ENCODE data around the gene AP5B1. TPM values are rescaled to one million over a fixed set of nuclear protein-coding genes. Genes with fewer than 3 reads are reported as not detected.
A peak's percentile ranks its signal among the peaks of the same experiment; 100 is the strongest.

AP5B1 gene, protein sequence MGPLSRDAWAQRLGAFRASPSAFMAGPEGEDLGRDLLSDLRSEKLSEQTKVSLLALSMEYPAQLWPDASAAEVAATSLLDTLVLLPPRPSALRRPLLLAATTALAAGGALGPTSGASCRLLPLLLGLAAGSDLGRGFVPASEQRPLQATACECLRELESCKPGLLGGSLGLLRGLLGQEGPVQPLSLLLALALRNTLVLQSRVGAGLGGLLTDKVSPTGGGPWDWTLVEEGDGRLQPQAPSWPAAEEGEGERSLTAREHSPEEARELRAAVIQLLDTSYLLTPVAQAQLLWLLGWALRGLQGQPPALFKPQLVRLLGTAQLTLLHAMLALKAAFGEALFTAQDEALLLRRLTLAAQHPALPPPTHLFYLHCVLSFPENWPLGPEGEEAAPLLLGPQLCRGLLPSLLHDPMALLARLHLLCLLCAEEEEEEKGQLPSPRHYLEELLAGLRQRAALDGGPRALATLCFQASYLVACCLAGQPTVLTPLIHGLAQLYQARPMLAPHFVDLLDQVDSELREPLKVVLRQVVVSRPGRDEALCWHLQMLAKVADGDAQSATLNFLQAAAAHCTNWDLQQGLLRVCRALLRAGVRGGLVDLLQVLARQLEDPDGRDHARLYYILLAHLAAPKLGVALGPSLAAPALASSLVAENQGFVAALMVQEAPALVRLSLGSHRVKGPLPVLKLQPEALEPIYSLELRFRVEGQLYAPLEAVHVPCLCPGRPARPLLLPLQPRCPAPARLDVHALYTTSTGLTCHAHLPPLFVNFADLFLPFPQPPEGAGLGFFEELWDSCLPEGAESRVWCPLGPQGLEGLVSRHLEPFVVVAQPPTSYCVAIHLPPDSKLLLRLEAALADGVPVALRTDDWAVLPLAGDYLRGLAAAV
- total RNA-seq (2021) = 9.4 and 9.6 TPM in 2 replicates
- long read RNA-seq, full-length matches to known transcripts = 1 of 13 reads
- long read RNA-seq, partial matches to known transcripts = 0 of 13 reads
- long read RNA-seq, other reads (novel, unspliced or antisense) = 12 of 13 reads

GRCh38 chr11:65780770-65781151 is at the start of gene AP5B1:
Gene AP5B1 (minus strand): TSS chr11:65780976. CDS start chr11:65780591, 385 bp downstream.
- no peak within 1 kb of the TSS for H2BK15ac ChIP-seq (ENCODE audit: low read depth, low read length)
- no peak within 1 kb of the TSS for H3K18ac ChIP-seq (ENCODE audit: insufficient read length, low read depth, low read length)
- no peak within 1 kb of the TSS for H3K23ac ChIP-seq (ENCODE audit: insufficient read length, low read depth, low read length)
- peak; percentile 70 for DNase-seq
- H4K20me1 ChIP-seq (ENCODE audit: control insufficient read depth, insufficient read depth, insufficient read length) = no peaks in the 10 kb centered on the region
- no peak within 1 kb of the TSS for H3K9ac ChIP-seq (ENCODE audit: extremely low read depth, insufficient read length, low read length)
- H3K9me3 ChIP-seq (ENCODE audit: control insufficient read depth, low read depth, low read length) = no peaks in the 10 kb centered on the region
- WGBS (ENCODE audit: extremely low coverage, insufficient read length, low lambda C conversion rate) = no CpG with 5 or more reads among the region's 59 CpGs
- H3K79me2 ChIP-seq (ENCODE audit: insufficient read depth, low read length) = no peaks in the 10 kb centered on the region
- peak within 1 kb of the TSS; percentile 54; the same call in 1 of the 2 replicates for H3K14ac ChIP-seq (ENCODE audit: insufficient read depth, low read length)
- peak within 1 kb of the TSS; percentile 41 for H3K4me2 ChIP-seq (ENCODE audit: insufficient read depth, insufficient read length, low read length)
- peaks cover 10% of the 10 kb centered on the region for H3K23me2 ChIP-seq (ENCODE audit: insufficient read length, low read depth, low read length, poor library complexity, severe bottlenecking)
- no peak for TF ChIP-seq CTCF (conservative IDR thresholded peaks at IDR 0.05)
- no peak within 1 kb of the TSS for H2BK120ac ChIP-seq (ENCODE audit: low read depth, low read length, poor library complexity, severe bottlenecking)
- H3K36me3 Mint-ChIP-seq (ENCODE audit: insufficient read depth in 1 of 3, low read depth in 3 of 3) = peaks cover 0 to 15% (median 8%) of the 10 kb centered on the region in 3 experiments; a peak in 4 of 7 replicates
- peaks cover 10% of the 10 kb centered on the region; the same call in 1 of the 2 replicates for H3K27me3 ChIP-seq (ENCODE audit: insufficient read depth, low read length)
- no peak within 1 kb of the TSS for H3K56ac ChIP-seq (ENCODE audit: insufficient read length, low read depth, low read length)
- H3K4me1 ChIP-seq (ENCODE audit: insufficient read depth, low read length) = 0 out of 2 replicates have a peak, but pooled peaks cover 1% of the 10 kb centered on the region
- no peak within 1 kb of the TSS for H2AK5ac ChIP-seq (ENCODE audit: insufficient read length, low read length)
- H3K27ac ChIP-seq (ENCODE audit: insufficient read length, low read depth, low read length) = no peak within 1 kb of the TSS
- H2BK5ac ChIP-seq (ENCODE audit: insufficient read length, low read length) = no peak within 1 kb of the TSS
- no peak within 1 kb of the TSS for H4K91ac ChIP-seq (ENCODE audit: insufficient read length, low read depth, low read length)
- H3K4me1 Mint-ChIP-seq = peaks cover 13 to 17% of the 10 kb centered on the region in 2 experiments
- no peak within 1 kb of the TSS for H4K8ac ChIP-seq (replicated peaks; ENCODE audit: insufficient read length, low read depth, low read length)
- no peak within 1 kb of the TSS for H2AFZ ChIP-seq (ENCODE audit: low read length)
- H2BK20ac ChIP-seq (ENCODE audit: low read depth, low read length, poor library complexity, severe bottlenecking) = no peak within 1 kb of the TSS
- H3K79me1 ChIP-seq (ENCODE audit: insufficient read depth, low read depth, low read length, poor library complexity, severe bottlenecking) = no peaks in the 10 kb centered on the region
- H3K9me3 Mint-ChIP-seq = peaks cover 0 to 2% of the 10 kb centered on the region in 2 experiments; a peak in 1 of 5 replicates
- H3K4me3 Mint-ChIP-seq = peak within 1 kb of the TSS; percentile 80 to 91
- H3K27ac Mint-ChIP-seq = no peak within 1 kb of the TSS; a peak in 1 of 7 replicates
- peaks cover 41% of the 10 kb centered on the region for H3K27me3 Mint-ChIP-seq (ENCODE audit: low read depth)
- no peak within 1 kb of the TSS for H3K4ac ChIP-seq (ENCODE audit: low read depth, low read length)
- H2BK12ac ChIP-seq (ENCODE audit: insufficient read length, low read depth, low read length) = no peak within 1 kb of the TSS
- no peak within 1 kb of the TSS for H4K5ac ChIP-seq (ENCODE audit: insufficient read length, low read depth, low read length)
- H3T11ph ChIP-seq (ENCODE audit: low read length) = no peak within 1 kb of the TSS
